Spinal cord (tissue), 10 donors: Measurements from ENCODE around the gene SIL1. TPM values are rescaled to one million over a fixed set of nuclear protein-coding genes. Genes with fewer than 3 reads are reported as not detected.
A peak's percentile ranks its signal among the peaks of the same experiment; 100 is the strongest.
"Not testable (repeated sequence)": the region's sequence is repeated elsewhere in the genome, so short reads cannot be mapped to it uniquely, and the experiment has no call there.

Experiments
- DNase-seq, 6 donors: peaks; one replicate each; pipeline versions ENCODE4 v3.0.0 to v3.0.0-alpha.2; 2013 to 2015; ENCODE audit warnings: low spot score in 6 of 6, low read depth in 4 of 6
- H3K27ac ChIP-seq: one replicate; pipeline ENCODE4 v1.5.1; 2013; ENCODE audit warnings: low read depth, low read length, control low read depth
- H3K27me3 ChIP-seq: one replicate; pipeline ENCODE4 v1.6.1; 2013; ENCODE audit warnings: low read length; ENCODE audit not compliant: control insufficient read depth, insufficient read depth
- H3K36me3 ChIP-seq: one replicate; pipeline ENCODE4 v1.6.1; 2013; ENCODE audit warnings: low read length; ENCODE audit not compliant: control insufficient read depth, insufficient read depth
- H3K4me1 ChIP-seq: one replicate; pipeline ENCODE4 v1.6.1; 2013; ENCODE audit warnings: low read length; ENCODE audit not compliant: control insufficient read depth, insufficient read depth
- H3K4me3 ChIP-seq: one replicate; pipeline ENCODE4 v1.5.1; 2013; ENCODE audit warnings: low read depth, low read length, control low read depth
- H3K9me3 ChIP-seq: one replicate; pipeline ENCODE4 v1.6.1; 2013; ENCODE audit warnings: low read length; ENCODE audit not compliant: control insufficient read depth, insufficient read depth
- WGBS: methylation state at CpG from one replicate; pipeline ENCODE4 v1.1.5; 2013; ENCODE audit warnings: missing lambda C conversion rate; ENCODE audit not compliant: insufficient coverage; 5-methylcytosine and 5-hydroxymethylcytosine counted together
- polyA plus RNA-seq, 2 donors: library from polyadenylated mRNA; unstranded; fragments of 120-200 nt; gene quantifications; one replicate each; pipeline ENCODE4 v1.2.1, GENCODE V29; 2013; ENCODE audit not compliant: insufficient read length in 2 of 2
- total RNA-seq, 2 donors: library from RNA; depleted of rRNA in 1 of 2; stranded (reverse); fragments of 120-200 nt in 1 of 2; fragments of >200 nt in 1 of 2; gene quantifications; one replicate each; pipeline versions ENCODE4 v1.2.3 to v1.2.4, GENCODE V29; 2013 to 2014
- donor health status: healthy.

SIL1 gene
- total and polyA plus RNA-seq, 4 donors: 18.8 to 53.7 (median 30.7) TPM

GRCh38 chr5:138930371-138931097 is 267.6 kb downstream of the SIL1 start:
- no peak overlapping the region for H3K4me3 ChIP-seq
- WGBS: 78% methylated on average over 10 of the region's 10 CpGs
- H3K27me3 ChIP-seq: no peaks in the 10 kb centered on the region
- no peaks in the 10 kb centered on the region for H3K9me3 ChIP-seq
- peaks cover 38% of the 10 kb centered on the region for H3K4me1 ChIP-seq
- no peak overlapping the region for H3K27ac ChIP-seq
- peaks cover 79% of the 10 kb centered on the region for H3K36me3 ChIP-seq
- no peak for DNase-seq

- Histone ChIP-seq H3K9me3 (no peaks in the 10 kb centered on the region), H3K4me3 (no peak overlapping the region), H3K4me1 (peaks cover 38% of the 10 kb centered on the region), H3K27ac (peak overlapping the region; percentile 55), H3K36me3 (peaks cover 79% of the 10 kb centered on the region), H3K27me3 (no peaks in the 10 kb centered on the region)
- peak in 1 of 6 donors; percentile 35 for DNase-seq
- 53% methylated on average over 4 of the region's 4 CpGs for WGBS
These were observed 268.6 kb downstream of the SIL1 start for GRCh38 chr5:138929571-138929955.

GRCh38 chr5:138927979-138928378 is 270.2 kb downstream of the SIL1 start:
- no peak overlapping the region for H3K4me3 ChIP-seq
- peaks cover 38% of the 10 kb centered on the region for H3K4me1 ChIP-seq
- H3K36me3 ChIP-seq: peaks cover 71% of the 10 kb centered on the region
- no peaks in the 10 kb centered on the region for H3K9me3 ChIP-seq
- peak in 2 of 6 donors; percentile 78 to 79 for DNase-seq
- WGBS: 40% methylated on average over 7 of the region's 7 CpGs
- H3K27me3 ChIP-seq: no peaks in the 10 kb centered on the region
- peak overlapping the region; percentile 52 for H3K27ac ChIP-seq

- peak overlapping the region; percentile 52 for H3K27ac ChIP-seq
- no peak overlapping the region for H3K4me3 ChIP-seq
- no peaks in the 10 kb centered on the region for H3K27me3 ChIP-seq
- H3K36me3 ChIP-seq: peaks cover 67% of the 10 kb centered on the region
- no peaks in the 10 kb centered on the region for H3K9me3 ChIP-seq
- no peak for DNase-seq
- H3K4me1 ChIP-seq: peaks cover 38% of the 10 kb centered on the region
- WGBS: 43% methylated on average over 8 of the region's 8 CpGs
These were observed 270.6 kb downstream of the SIL1 start for GRCh38 chr5:138927544-138927943.

- peaks cover 60% of the 10 kb centered on the region for H3K36me3 ChIP-seq
- H3K4me1 ChIP-seq: peaks cover 38% of the 10 kb centered on the region
- H3K9me3 ChIP-seq: no peaks in the 10 kb centered on the region
- H3K4me3 ChIP-seq: no peak overlapping the region
- DNase-seq: no peak
- WGBS: 83% methylated on average over 13 of the region's 16 CpGs
- H3K27me3 ChIP-seq: no peaks in the 10 kb centered on the region
- H3K27ac ChIP-seq: no peak overlapping the region
These were observed 271.3 kb downstream of the SIL1 start for GRCh38 chr5:138926688-138927448.

GRCh38 chr5:138926257-138926656 is 271.9 kb downstream of the SIL1 start:
- WGBS: 96% methylated on average over 11 of the region's 11 CpGs
- no peak overlapping the region for H3K27ac ChIP-seq

GRCh38 chr5:138925090-138925635 is 273.0 kb downstream of the SIL1 start:
- Histone ChIP-seq H3K4me3 (no peak overlapping the region), H3K27me3 (no peaks in the 10 kb centered on the region), H3K4me1 (peaks cover 31% of the 10 kb centered on the region), H3K27ac (no peak overlapping the region), H3K36me3 (peaks cover 44% of the 10 kb centered on the region), H3K9me3 (no peaks in the 10 kb centered on the region)
- no peak for DNase-seq
- 100% methylated on average over 7 of the region's 12 CpGs for WGBS

More at GRCh38 chr5:138926257-138926656, 271.9 kb downstream of the SIL1 start:
- H3K27me3 ChIP-seq: no peaks in the 10 kb centered on the region
- H3K36me3 ChIP-seq: peaks cover 54% of the 10 kb centered on the region
- no peaks in the 10 kb centered on the region for H3K9me3 ChIP-seq
- no peak for DNase-seq
- no peak overlapping the region for H3K4me3 ChIP-seq
- H3K4me1 ChIP-seq: peaks cover 38% of the 10 kb centered on the region

- Histone ChIP-seq H3K27ac (no peak overlapping the region), H3K9me3 (no peaks in the 10 kb centered on the region), H3K4me1 (peaks cover 10% of the 10 kb centered on the region), H3K36me3 (peaks cover 27% of the 10 kb centered on the region), H3K27me3 (no peaks in the 10 kb centered on the region), H3K4me3 (no peak overlapping the region)
- no CpG with 5 or more reads among the region's 2 CpGs for WGBS
- DNase-seq: no peak
These were observed 275.7 kb downstream of the SIL1 start for GRCh38 chr5:138922494-138922893.

- not testable (repeated sequence) for H3K4me1 ChIP-seq, H3K27ac ChIP-seq, DNase-seq, H3K9me3 ChIP-seq, H3K27me3 ChIP-seq, H3K4me3 ChIP-seq
- peaks cover 19% of the 10 kb centered on the region for H3K36me3 ChIP-seq
- no CpG with 5 or more reads among the region's 2 CpGs for WGBS
These were observed 276.8 kb downstream of the SIL1 start for GRCh38 chr5:138921362-138921761.
